ENCODE data around the gene ELP1. TPM values are rescaled to one million over a fixed set of nuclear protein-coding genes. Genes with fewer than 3 reads are reported as not detected.
"Not testable (repeated sequence)": the region's sequence is repeated elsewhere in the genome, so short reads cannot be mapped to it uniquely, and the experiment has no call there.

ELP1 gene
- total RNA-seq, 1 donor from 2014 or later, result 24.7 TPM

- DNase-seq (ENCODE audit: low read depth), result no peak
- no peaks in the 10 kb centered on the region for H3K27me3 ChIP-seq (ENCODE audit: control insufficient read depth, insufficient read depth, low read length)
- no peak for TF ChIP-seq CTCF (IDR thresholded peaks at IDR 0.05; ENCODE audit: insufficient read depth, low read length, poor library complexity, severe bottlenecking)
- H3K36me3 ChIP-seq (ENCODE audit: control insufficient read depth, insufficient read depth, low read length), result no peaks in the 10 kb centered on the region
- H3K4me3 ChIP-seq (ENCODE audit: low read depth, low read length), result no peak overlapping the region
These were observed 39.5 kb downstream of the ELP1 start for GRCh38 chr9:108894225-108894997.

- peak; percentile 5 for TF ChIP-seq CTCF (IDR thresholded peaks at IDR 0.05; ENCODE audit: insufficient read depth, low read length, poor library complexity, severe bottlenecking)
- no peaks in the 10 kb centered on the region for H3K27me3 ChIP-seq (ENCODE audit: control insufficient read depth, insufficient read depth, low read length)
- H3K36me3 ChIP-seq (ENCODE audit: control insufficient read depth, insufficient read depth, low read length), result no peaks in the 10 kb centered on the region
- no peak overlapping the region for H3K4me3 ChIP-seq (ENCODE audit: low read depth, low read length)
- DNase-seq (ENCODE audit: low read depth), result no peak
These were observed 44.3 kb downstream of the ELP1 start for GRCh38 chr9:108889649-108890067.

GRCh38 chr9:108886594-108887271 lies 47.2 kb downstream of the ELP1 start:
- not testable (repeated sequence) for H3K36me3 ChIP-seq (ENCODE audit: control insufficient read depth, insufficient read depth, low read length); H3K4me3 ChIP-seq (ENCODE audit: low read depth, low read length); DNase-seq (ENCODE audit: low read depth); H3K27me3 ChIP-seq (ENCODE audit: control insufficient read depth, insufficient read depth, low read length)

DNA sequence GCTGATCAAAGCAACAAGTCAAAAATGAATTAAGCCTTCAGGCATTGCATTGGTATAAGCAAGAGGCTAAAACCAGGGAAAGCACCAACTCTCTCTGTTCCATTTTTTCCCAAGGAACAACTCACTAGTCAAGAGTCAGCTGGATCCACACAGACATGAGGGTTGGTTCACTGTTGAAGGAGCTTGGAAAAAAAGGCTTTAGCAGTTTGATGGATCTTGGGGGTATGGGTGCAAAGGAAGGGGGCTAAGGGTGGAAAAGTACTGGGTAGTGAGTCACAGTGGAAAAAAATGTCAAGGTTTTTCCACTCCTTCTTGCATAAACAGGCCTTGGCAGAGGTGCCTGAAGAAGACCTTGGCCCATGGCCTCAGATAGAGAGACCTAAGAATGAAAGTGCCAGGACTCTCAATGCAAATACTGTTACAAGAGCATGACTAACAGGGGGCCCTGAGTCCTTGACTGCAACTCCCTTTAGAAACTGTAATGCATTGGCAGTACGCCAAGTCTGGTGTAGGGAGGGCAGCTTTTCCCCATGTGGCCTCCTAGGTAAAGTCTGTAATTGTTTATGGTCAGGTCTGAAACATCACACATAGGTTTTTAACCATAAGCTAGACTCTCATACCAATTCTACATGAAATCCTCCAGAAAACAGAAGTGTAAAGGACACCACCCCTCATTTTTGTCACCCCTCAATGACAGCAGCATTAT lies 48.1 kb downstream of the ELP1 start:
- Histone ChIP-seq H3K4me3 (ENCODE audit: low read depth, low read length) (no peak overlapping the region), H3K36me3 (ENCODE audit: control insufficient read depth, insufficient read depth, low read length) (no peaks in the 10 kb centered on the region), H3K27me3 (ENCODE audit: control insufficient read depth, insufficient read depth, low read length) (no peaks in the 10 kb centered on the region)
- DNase-seq (ENCODE audit: low read depth), result peak; percentile 57
- TF ChIP-seq CTCF (IDR thresholded peaks at IDR 0.05; ENCODE audit: insufficient read depth, low read length, poor library complexity, severe bottlenecking), result no peak

- no peak for DNase-seq (ENCODE audit: low read depth)
- H3K36me3 ChIP-seq (ENCODE audit: control insufficient read depth, insufficient read depth, low read length), result no peaks in the 10 kb centered on the region
These were observed 49.2 kb downstream of the ELP1 start for GRCh38 chr9:108884701-108885100.

More at GRCh38 chr9:108884701-108885100, 49.2 kb downstream of the ELP1 start:
- H3K27me3 ChIP-seq (ENCODE audit: control insufficient read depth, insufficient read depth, low read length), result no peaks in the 10 kb centered on the region
- TF ChIP-seq CTCF (IDR thresholded peaks at IDR 0.05; ENCODE audit: insufficient read depth, low read length, poor library complexity, severe bottlenecking), result no peak
- no peak overlapping the region for H3K4me3 ChIP-seq (ENCODE audit: low read depth, low read length)
